GM18526 (cell line): Measurements from ENCODE around the gene USP32.

Experiments
- POLR2A ChIP-seq: IDR thresholded peaks from 3 replicates; pipeline ENCODE4 v1.6.1; 2011; ENCODE audit not compliant: insufficient read length; ENCODE audit errors: extremely low read depth

The USP32 gene

GRCh38 chr17:60321336-60322055 is 70.4 kb downstream of the USP32 start:
- no peak for TF ChIP-seq POLR2A

GRCh38 chr17:60318830-60319229 is 73.1 kb downstream of the USP32 start:
- TF ChIP-seq POLR2A: no peak

GRCh38 chr17:60318326-60318725 is 73.6 kb downstream of the USP32 start:
- TF ChIP-seq POLR2A: no peak

GRCh38 chr17:60315650-60316049 is 76.3 kb downstream of the USP32 start:
- TF ChIP-seq POLR2A: no peak

- TF ChIP-seq POLR2A: no peak
These were observed 77.5 kb downstream of the USP32 start for GRCh38 chr17:60314423-60314822.

GRCh38 chr17:60311936-60312335 is 80.0 kb downstream of the USP32 start:
- no peak for TF ChIP-seq POLR2A

DNA sequence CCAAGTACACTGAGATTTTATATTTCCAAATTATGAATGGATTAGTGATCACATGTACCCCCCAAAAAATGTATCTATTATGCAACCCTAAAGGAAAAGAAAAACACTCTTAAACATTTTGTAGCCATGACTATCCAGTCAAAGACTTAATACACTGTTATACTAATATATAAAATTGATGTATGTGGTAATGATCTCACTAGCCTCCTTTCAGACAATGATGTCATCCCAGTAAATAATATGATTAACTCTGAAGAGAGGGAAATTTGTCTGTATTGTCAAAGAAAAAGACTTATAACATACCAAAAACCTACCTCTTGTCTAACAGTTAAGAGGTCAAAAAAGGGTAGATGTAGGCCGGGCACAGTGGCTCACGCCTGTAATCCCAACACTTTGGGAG is 80.7 kb downstream of the USP32 start:
- no peak for TF ChIP-seq POLR2A

- no peak for TF ChIP-seq POLR2A
These were observed 86.8 kb downstream of the USP32 start for GRCh38 chr17:60305141-60305540.

GRCh38 chr17:60304502-60304901 is 87.4 kb downstream of the USP32 start:
- no peak for TF ChIP-seq POLR2A

GRCh38 chr17:60303406-60304099 is 88.4 kb downstream of the USP32 start:
- TF ChIP-seq POLR2A: no peak

DNA sequence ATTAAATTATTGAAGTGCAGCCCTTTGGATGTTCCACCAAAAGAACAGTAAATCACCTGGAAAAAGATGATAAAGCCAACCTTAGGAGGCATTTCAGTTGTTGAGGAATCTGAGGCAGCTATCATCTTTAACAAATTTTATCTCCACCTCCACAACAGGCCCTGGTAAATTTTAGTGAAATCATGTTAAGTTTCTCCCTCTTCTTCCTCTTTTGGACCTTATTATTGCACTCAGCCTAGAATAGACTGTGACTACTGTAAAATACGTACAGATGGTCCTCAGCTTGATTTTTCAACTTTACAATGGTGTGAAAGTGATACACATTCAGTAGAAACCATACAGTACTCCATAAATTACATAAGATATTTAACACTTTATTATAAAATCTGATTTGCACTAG is 90.3 kb downstream of the USP32 start:
- TF ChIP-seq POLR2A: no peak

DNA sequence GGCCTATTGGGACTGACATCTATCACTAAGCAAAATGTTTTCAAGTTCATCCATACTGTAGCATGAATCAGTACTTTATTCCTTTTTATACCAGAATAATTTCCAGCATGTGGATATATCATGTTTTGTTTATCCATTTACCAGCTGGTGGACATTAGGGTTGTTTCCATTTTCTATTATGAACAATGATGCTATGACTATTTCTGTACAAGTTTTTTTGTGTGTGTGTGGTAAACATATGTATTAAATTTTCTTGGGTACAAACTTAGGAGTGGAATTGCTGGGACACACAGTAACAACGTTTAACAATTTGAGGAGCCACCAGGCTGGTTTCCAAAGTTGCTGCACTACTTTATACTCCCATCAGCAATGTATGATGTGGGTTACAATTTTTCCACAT is 91.0 kb downstream of the USP32 start:
- no peak for TF ChIP-seq POLR2A

- no peak for TF ChIP-seq POLR2A
These were observed 91.9 kb downstream of the USP32 start for GRCh38 chr17:60300011-60300410.

DNA sequence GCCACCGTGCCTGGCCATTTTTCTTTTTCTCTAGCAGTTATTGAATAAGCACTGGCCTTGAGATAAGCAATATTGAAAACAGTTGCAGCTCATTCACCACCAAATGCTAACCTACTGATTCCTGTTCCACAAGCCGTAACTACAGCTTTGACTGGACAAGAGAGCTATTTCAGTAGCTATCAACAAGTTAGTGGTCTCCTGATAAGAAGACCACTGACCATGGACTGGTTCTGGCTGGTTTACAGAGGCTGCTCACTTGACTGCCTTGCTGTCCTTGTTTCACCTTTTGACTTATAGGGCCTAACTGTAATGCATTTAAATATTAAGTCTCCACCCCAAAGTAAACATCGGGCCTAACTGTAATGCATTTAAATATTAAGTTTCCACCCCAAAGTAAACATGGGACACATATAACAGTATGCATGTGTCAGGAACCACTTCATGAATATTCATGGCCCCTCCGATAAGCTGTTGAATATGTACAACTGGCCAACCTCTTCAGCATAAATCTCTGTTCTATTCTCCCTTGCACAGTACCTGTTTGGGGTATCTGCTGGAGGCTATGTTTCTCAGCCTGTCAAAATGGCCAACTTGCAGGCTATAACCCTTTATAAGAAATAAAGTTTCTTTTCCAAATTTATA is 94.1 kb downstream of the USP32 start:
- no peak for TF ChIP-seq POLR2A

DNA sequence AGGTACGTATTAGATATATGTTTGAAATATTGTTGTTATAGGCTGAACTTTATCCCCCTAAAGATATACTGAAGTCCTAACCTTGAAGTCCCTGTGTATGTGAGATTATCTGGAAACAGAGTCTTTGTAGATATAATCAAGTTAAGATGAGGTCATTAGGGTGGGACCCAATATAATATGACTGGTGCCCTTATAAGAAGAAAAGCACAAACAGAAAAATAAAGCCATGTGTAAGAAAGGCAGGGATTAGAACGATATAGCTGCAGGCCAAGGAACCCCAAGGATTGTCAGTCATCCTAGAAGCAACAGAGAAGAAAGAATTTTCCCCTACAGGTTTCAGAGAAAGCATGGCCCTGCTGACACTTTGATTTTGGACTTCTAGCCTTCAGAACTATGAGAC is 95.8 kb downstream of the USP32 start:
- TF ChIP-seq POLR2A: no peak

GRCh38 chr17:60293580-60294335 is 98.2 kb downstream of the USP32 start:
- TF ChIP-seq POLR2A: no peak

DNA sequence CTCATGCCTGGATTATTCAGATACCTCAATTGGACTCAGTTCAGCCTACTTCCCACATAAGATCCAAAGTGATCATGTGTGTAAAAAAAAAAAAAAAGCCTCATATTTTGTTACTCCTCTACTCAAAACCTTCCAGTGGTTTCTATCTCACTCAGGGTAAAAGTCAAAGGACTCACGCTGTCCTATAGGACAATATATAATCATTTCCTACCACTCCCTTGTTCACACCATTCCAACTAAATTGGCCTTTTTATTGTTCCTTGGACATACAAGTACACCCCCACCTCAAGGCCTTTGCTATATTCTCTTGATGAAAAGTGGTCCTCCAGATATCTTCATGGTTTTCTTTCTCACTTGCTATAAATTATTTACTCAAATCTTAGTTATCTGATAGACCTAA is 99.2 kb downstream of the USP32 start:
- TF ChIP-seq POLR2A: no peak
